Measurements from ENCODE around the gene NTHL1. TPM values are rescaled to one million over a fixed set of nuclear protein-coding genes. Genes with fewer than 3 reads are reported as not detected.

Gene NTHL1
- total and polyA plus RNA-seq, 9 of the 15 experiments (the other 6 are each of a cell fraction or from before 2014, with no cell fraction given), result 1.1 to 58.8 (median 17.6) TPM

- TF ChIP-seq ZNF445 (CRISPR knock-in tag; IDR thresholded peaks at IDR 0.05; ENCODE audit: low read depth) (no peak), SMARCA4 (IDR thresholded peaks at IDR 0.05) (no peak), CSDE1 (IDR thresholded peaks at IDR 0.05) (no peak), PHB (CRISPR knock-in tag; IDR thresholded peaks at IDR 0.05) (no peak), PRMT5 (CRISPR knock-in tag; IDR thresholded peaks at IDR 0.05) (no peak), SMAD4 (CRISPR knock-in tag; conservative IDR thresholded peaks at IDR 0.05) (peak; percentile 66; the same call in 1 of the 2 replicates), E2F8 (IDR thresholded peaks at IDR 0.05; ENCODE audit: low read depth, partially characterized antibody) (no peak), KLF16 (IDR thresholded peaks at IDR 0.05) (0 out of 2 replicates have a peak, but pooled peaks have one; percentile 42), PCBP1 (IDR thresholded peaks at IDR 0.05; ENCODE audit: low read depth, low read length, poor library complexity, severe bottlenecking) (no peak), DLX4 (CRISPR knock-in tag; IDR thresholded peaks at IDR 0.05) (no peak), THAP12 (CRISPR knock-in tag; IDR thresholded peaks at IDR 0.05) (no peak), HBP1 (CRISPR knock-in tag; IDR thresholded peaks at IDR 0.05) (no peak), ZNF507 (tag; conservative IDR thresholded peaks at IDR 0.05) (no peak), FOXO4 (CRISPR knock-in tag; IDR thresholded peaks at IDR 0.05) (no peak), ERF (CRISPR knock-in tag; IDR thresholded peaks at IDR 0.05) (no peak), ZBTB1 (CRISPR knock-in tag; IDR thresholded peaks at IDR 0.05; ENCODE audit: borderline replicate concordance, low read depth) (no peak), ELF1 (tag; IDR thresholded peaks at IDR 0.05) (no peak)
These were observed 43.6 kb downstream of the NTHL1 start (continued) for GRCh38 chr16:2003827-2004641.

All from K562 (cell line).